HG03108 (cell line): ENCODE measurements around the gene PGM5.
A peak's percentile ranks its signal among the peaks of the same experiment; 100 is the strongest.

Source experiments
- ATAC-seq: cut with Tn5 transposase; IDR thresholded peaks from one replicate; pipeline ENCODE4 v1.9.1; 2021; ENCODE audit warnings: moderate library complexity; ENCODE audit not compliant: unreplicated experiment

PGM5 gene

GRCh38 chr9:68575817-68576216 is 219.4 kb downstream of the PGM5 start:
- ATAC-seq: no peak

GRCh38 chr9:68577774-68578591 is 221.6 kb downstream of the PGM5 start:
- peak; percentile 80 for ATAC-seq
